RWPE1 (cell line): ENCODE measurements around the gene LIN28B.

Source experiments
- CTCF ChIA-PET: fragments of 350-600 bp; sonication (Branson Sonifier 250); formaldehyde crosslinking; extraction: SDS; loops from one replicate; lab custom pipeline; 2021; lab: Yijun Ruan, JAX
- POLR2A ChIA-PET: fragments of 400-600 bp; formaldehyde crosslinking; extraction: SDS; loops from one replicate; lab custom pipeline; 2020; ENCODE audit warnings: antibody characterized with exemption; ENCODE audit not compliant: low non-redundant PET; lab: Yijun Ruan, JAX
- DNase-seq: peaks from one replicate; pipeline ENCODE4 v3.0.0; 2012; ENCODE audit warnings: low spot score
- H3K27ac ChIP-seq: fragments of 450-650 bp; 2 replicates; pipeline ENCODE4 v1.5.1; 2017
- TF ChIP-seq, protein P1 (sequence below): fragments of 450-650 bp; conservative IDR thresholded peaks from 2 replicates; pipeline ENCODE4 v1.5.1; 2017; ENCODE audit warnings: low read depth, mild to moderate bottlenecking

Gene LIN28B

DNA sequence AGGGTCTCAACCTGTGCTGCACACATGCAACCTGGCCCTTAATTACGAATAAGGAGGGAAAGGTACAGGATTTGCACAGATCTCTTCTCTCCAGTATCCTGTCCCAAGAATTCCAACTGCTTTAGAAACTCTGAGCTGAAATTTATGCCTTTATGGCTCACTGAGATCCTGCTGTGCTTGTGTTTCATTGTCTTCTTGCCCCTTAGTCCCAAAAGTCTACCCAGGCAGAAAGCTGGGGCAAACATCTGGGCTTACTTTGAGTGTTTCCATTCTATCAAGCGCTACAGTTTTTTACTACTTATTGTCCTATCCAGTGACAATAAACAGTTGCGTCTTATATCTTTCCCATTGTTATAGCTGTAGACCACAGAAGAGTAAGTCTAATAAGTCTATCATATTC is 99.7 kb downstream of the LIN28B start:
- H3K27ac ChIP-seq, result no peak overlapping the region
- DNase-seq, result no peak
- CTCF ChIA-PET, result interaction anchor here (0.6 kb wide), 1 partner anchor 261 kb away, joined by 3 read pairs; no protein-coding TSS in a partner anchor
- POLR2A ChIA-PET, result no interaction called here
- TF ChIP-seq, protein P1, sequence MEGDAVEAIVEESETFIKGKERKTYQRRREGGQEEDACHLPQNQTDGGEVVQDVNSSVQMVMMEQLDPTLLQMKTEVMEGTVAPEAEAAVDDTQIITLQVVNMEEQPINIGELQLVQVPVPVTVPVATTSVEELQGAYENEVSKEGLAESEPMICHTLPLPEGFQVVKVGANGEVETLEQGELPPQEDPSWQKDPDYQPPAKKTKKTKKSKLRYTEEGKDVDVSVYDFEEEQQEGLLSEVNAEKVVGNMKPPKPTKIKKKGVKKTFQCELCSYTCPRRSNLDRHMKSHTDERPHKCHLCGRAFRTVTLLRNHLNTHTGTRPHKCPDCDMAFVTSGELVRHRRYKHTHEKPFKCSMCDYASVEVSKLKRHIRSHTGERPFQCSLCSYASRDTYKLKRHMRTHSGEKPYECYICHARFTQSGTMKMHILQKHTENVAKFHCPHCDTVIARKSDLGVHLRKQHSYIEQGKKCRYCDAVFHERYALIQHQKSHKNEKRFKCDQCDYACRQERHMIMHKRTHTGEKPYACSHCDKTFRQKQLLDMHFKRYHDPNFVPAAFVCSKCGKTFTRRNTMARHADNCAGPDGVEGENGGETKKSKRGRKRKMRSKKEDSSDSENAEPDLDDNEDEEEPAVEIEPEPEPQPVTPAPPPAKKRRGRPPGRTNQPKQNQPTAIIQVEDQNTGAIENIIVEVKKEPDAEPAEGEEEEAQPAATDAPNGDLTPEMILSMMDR, result no peak

DNA sequence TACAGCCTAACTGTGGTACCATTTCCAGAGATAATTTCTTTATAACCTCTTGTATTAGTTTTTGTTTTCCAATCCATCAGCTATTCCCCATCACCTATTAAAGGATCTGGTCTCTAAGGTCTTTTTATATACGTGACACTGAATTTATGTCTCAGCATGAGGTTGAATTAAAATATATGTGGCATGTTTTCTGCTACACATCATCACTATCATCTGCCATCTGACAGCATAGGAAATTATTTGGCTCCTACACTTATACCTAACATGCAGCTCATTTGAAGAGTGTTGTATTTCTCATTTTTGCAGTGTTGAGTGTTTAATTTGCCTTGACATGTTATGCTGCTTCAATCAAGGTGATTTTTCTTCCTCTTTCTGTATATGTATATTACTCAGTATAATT is 100.3 kb downstream of the LIN28B start:
- TF ChIP-seq, protein P1, result no peak
- H3K27ac ChIP-seq, result no peak overlapping the region
- no peak for DNase-seq
- CTCF ChIA-PET, result interaction anchor here (0.6 kb wide), 1 partner anchor 31 kb away, joined by 4 read pairs; no protein-coding TSS in a partner anchor
- POLR2A ChIA-PET, result no interaction called here

DNA sequence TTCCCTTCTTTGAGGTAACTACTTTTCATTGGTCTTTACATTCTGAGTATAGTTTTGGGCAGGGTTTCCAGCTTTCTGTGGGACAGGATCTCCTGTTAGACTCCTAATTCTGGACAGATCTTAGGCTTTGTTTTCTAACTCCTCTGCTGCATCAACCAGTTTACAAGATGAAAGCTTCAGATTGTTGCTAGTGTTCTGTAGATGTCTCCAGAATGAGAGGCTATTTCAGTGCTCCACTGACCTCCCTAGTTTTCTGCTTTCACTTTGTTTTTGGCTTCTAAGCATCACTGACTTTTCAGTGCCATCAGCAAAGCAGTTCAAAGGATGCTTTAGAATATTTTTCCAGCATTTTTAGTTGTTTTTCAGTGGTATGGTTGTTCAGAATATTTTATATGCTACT is 101.4 kb downstream of the LIN28B start:
- TF ChIP-seq, protein P1, result no peak
- POLR2A ChIA-PET, result no interaction called here
- CTCF ChIA-PET, result interaction anchor here (0.6 kb wide), 1 partner anchor 30 kb away, joined by 3 read pairs; no protein-coding TSS in a partner anchor
- no peak overlapping the region for H3K27ac ChIP-seq
- no peak for DNase-seq

DNA sequence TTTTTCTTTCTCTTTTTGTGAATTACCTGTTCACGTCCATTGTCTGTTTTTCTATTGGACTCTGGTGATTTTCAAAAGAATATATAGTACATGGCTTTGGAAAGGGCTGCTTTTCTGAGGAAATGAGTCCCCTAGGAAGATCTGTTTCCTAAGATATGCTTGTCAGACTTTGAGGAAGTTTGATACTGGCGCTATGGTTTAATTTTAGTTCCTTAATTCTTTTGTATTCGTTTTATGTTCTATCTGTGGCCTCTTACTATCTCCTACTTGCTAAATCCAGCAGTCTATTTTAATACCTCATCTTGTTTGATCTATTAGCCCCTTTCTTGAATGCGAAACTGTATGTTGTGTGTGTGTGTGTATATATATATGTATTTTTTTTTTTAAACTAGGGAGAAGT is 101.9 kb downstream of the LIN28B start:
- ChIA-PET CTCF (interaction anchor here (0.6 kb wide), 1 partner anchor 29 kb away, joined by 3 read pairs; no protein-coding TSS in a partner anchor), POLR2A (no interaction called here)
- no peak for DNase-seq
- TF ChIP-seq, protein P1, result no peak
- H3K27ac ChIP-seq, result no peak overlapping the region

DNA sequence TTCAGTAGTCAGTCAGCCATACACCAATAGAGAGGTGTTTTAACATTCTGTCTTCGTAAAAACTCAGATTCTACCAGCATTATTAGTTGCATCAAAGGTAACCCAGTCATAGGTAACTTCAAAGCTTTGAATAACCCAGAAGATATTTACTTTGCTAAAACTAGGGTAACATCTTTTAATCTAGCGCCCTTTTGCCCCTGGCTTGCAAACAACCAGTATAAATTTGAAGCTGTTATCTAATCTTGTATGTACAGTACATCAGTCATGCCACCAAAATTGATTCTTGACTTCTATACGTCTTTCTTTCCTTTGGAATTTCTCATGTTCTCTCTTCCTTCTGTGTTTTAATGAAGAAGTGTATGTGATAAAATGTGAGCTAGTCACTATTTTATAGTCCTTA is 109.3 kb downstream of the LIN28B start:
- CTCF ChIA-PET, result no interaction called here
- TF ChIP-seq, protein P1, result no peak
- POLR2A ChIA-PET, result no interaction called here
- no peak overlapping the region for H3K27ac ChIP-seq
- DNase-seq, result no peak

DNA sequence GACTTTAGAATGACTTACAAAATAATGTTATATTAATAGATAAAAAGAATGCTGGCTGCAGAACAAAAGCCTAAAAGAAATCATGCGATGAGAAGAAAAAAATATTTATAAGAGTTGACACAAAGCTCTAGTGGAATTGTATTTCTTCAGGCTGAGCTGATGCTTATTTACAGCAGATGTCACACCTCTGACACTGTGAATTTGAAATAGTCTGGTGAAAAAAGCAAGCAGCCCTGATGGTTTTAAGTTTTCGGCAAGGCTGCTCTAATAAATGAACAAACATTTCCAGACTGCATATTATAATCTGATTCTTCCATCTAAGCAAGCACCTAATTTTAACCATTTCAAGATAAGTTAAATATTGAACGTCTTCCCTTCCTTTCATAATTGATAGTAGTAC is 109.9 kb downstream of the LIN28B start:
- CTCF ChIA-PET, result interaction anchor here (0.8 kb wide), 1 partner anchor 336 kb away, joined by 3 read pairs; the partner anchor contains the start of gene PREP
- no peak for DNase-seq
- TF ChIP-seq, protein P1, result no peak
- POLR2A ChIA-PET, result no interaction called here
- H3K27ac ChIP-seq, result no peak overlapping the region
